Measurements from ENCODE around the gene ANAPC16.

Gene ANAPC16

DNA sequence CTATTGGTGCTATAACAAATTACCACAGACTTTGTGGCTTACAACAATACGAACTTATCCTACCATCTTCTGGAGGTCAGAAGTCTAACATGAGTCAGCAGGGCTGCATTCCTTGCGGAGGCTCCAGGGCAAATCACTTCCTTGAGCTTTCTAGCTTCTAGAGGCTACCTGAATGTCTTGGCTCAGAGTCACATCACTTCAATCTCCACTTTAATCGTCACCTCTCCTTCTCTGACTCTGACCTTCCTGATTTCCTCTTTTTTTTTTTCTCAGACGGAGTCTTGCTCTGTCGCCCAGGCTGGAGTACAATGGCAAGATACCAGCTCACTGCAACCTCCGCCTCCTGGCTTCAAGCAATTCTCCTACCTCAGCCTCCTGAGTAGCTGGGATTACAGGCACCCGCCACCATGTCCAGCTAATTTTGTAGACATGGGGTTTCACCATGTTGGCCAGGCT lies 44.6 kb upstream of the ANAPC16 start:
- TF ChIP-seq, protein P1, sequence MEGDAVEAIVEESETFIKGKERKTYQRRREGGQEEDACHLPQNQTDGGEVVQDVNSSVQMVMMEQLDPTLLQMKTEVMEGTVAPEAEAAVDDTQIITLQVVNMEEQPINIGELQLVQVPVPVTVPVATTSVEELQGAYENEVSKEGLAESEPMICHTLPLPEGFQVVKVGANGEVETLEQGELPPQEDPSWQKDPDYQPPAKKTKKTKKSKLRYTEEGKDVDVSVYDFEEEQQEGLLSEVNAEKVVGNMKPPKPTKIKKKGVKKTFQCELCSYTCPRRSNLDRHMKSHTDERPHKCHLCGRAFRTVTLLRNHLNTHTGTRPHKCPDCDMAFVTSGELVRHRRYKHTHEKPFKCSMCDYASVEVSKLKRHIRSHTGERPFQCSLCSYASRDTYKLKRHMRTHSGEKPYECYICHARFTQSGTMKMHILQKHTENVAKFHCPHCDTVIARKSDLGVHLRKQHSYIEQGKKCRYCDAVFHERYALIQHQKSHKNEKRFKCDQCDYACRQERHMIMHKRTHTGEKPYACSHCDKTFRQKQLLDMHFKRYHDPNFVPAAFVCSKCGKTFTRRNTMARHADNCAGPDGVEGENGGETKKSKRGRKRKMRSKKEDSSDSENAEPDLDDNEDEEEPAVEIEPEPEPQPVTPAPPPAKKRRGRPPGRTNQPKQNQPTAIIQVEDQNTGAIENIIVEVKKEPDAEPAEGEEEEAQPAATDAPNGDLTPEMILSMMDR (IDR thresholded peaks at IDR 0.05; ENCODE audit: borderline replicate concordance, extremely low read depth, low read length, poor library complexity, severe bottlenecking): no peak
- no peak for TF ChIP-seq EZH2 (IDR thresholded peaks at IDR 0.05; ENCODE audit: borderline replicate concordance, low read depth, low read length, severe bottlenecking)
- Histone ChIP-seq H3K79me2 (ENCODE audit: insufficient read depth, low read length) (0 out of 2 replicates have a peak, but pooled peaks cover under 1% of the 10 kb centered on the region), H3K4me3 (ENCODE audit: low read depth in 1 of 2, low read length in 2 of 2) (no peak overlapping the region), H3K9ac (ENCODE audit: low read depth, low read length) (no peak overlapping the region), H3K27ac (ENCODE audit: low read length) (no peak overlapping the region), H3K9me3 (ENCODE audit: insufficient read depth, low read length, severe bottlenecking) (no peaks in the 10 kb centered on the region), H4K20me1 (ENCODE audit: insufficient read depth, low read length) (no peaks in the 10 kb centered on the region), H3K27me3 (ENCODE audit: insufficient read depth, low read length, poor library complexity) (no peaks in the 10 kb centered on the region), H3K4me1 (ENCODE audit: insufficient read depth, low read length) (no peaks in the 10 kb centered on the region), H2AFZ (ENCODE audit: low read depth, low read length) (no peak overlapping the region), H3K4me2 (ENCODE audit: insufficient read depth, low read length) (no peak overlapping the region), H3K36me3 (ENCODE audit: insufficient read depth, low read length) (peaks cover 9% of the 10 kb centered on the region; the same call in 1 of the 2 replicates)
- DNase-seq: no peak
- ATAC-seq (ENCODE audit: insufficient read depth, low read depth): no peak

DNA sequence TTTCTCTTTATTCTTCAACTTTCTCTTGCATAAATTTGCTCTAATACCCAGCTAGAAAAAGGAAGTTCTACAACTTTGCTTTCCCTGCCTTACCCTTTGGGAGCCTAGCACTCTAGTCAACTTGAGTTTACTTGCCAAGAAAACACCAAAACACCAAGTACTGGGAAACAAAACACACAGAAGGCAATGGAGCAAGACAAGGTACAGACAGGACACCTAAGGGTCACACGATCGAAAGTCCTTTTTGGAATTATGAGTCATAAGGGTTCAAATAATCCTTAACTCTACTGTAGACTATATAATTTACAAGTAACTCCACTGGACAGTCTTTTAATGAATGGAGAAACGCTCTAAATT lies 42.6 kb upstream of the ANAPC16 start:
- Histone ChIP-seq H3K27ac (ENCODE audit: low read length) (no peak overlapping the region), H3K4me1 (ENCODE audit: insufficient read depth, low read length) (no peaks in the 10 kb centered on the region), H3K79me2 (ENCODE audit: insufficient read depth, low read length) (no peaks in the 10 kb centered on the region), H3K9me3 (ENCODE audit: insufficient read depth, low read length, severe bottlenecking) (no peaks in the 10 kb centered on the region), H3K36me3 (ENCODE audit: insufficient read depth, low read length) (peaks cover 21% of the 10 kb centered on the region; the same call in 1 of the 2 replicates), H4K20me1 (ENCODE audit: insufficient read depth, low read length) (no peaks in the 10 kb centered on the region), H3K4me3 (ENCODE audit: low read depth in 1 of 2, low read length in 2 of 2) (no peak overlapping the region), H3K4me2 (ENCODE audit: insufficient read depth, low read length) (no peak overlapping the region), H3K27me3 (ENCODE audit: insufficient read depth, low read length, poor library complexity) (no peaks in the 10 kb centered on the region), H2AFZ (ENCODE audit: low read depth, low read length) (no peak overlapping the region), H3K9ac (ENCODE audit: low read depth, low read length) (no peak overlapping the region)
- TF ChIP-seq EZH2 (IDR thresholded peaks at IDR 0.05; ENCODE audit: borderline replicate concordance, low read depth, low read length, severe bottlenecking): no peak
- TF ChIP-seq, protein P1 (IDR thresholded peaks at IDR 0.05; ENCODE audit: borderline replicate concordance, extremely low read depth, low read length, poor library complexity, severe bottlenecking): no peak
- ATAC-seq (ENCODE audit: insufficient read depth, low read depth) (no peak), DNase-seq (no peak)

DNA sequence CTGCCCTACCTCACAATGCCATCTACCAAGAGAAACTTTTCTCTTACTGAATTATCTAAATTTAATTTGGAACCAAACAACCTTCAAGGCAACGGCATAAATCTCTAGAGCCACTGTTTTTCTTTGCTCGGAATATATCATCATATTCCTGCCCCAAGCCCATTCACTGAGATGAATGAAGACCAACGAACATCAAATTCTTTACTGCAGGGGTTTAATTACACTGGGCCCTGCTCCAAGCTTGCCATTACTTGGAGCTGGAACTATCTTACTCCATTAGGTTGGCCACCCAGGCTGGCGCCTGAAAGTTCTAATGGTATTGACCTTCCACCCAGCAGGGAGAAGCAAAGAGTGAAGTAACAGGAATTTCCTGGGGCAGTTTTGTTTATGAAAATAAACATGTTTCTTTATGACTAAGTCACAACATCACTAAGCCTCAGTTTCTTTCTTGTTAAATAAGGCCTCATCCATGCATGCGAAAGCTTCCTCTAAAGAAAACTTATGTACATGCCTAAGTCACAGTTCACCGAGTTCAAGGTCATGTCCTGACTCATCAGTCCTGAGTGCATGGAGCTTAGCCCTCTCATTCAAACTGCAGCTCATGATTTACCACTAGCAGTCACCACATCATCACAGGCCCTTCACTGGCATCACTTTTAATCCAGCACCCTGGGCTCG lies 42.1 kb upstream of the ANAPC16 start:
- Histone ChIP-seq H4K20me1 (ENCODE audit: insufficient read depth, low read length) (no peaks in the 10 kb centered on the region), H3K4me1 (ENCODE audit: insufficient read depth, low read length) (no peaks in the 10 kb centered on the region), H2AFZ (ENCODE audit: low read depth, low read length) (no peak overlapping the region), H3K4me2 (ENCODE audit: insufficient read depth, low read length) (no peak overlapping the region), H3K27ac (ENCODE audit: low read length) (no peak overlapping the region), H3K9me3 (ENCODE audit: insufficient read depth, low read length, severe bottlenecking) (no peaks in the 10 kb centered on the region), H3K4me3 (ENCODE audit: low read depth in 1 of 2, low read length in 2 of 2) (no peak overlapping the region), H3K79me2 (ENCODE audit: insufficient read depth, low read length) (no peaks in the 10 kb centered on the region), H3K36me3 (ENCODE audit: insufficient read depth, low read length) (peaks cover 24% of the 10 kb centered on the region; the same call in 1 of the 2 replicates), H3K27me3 (ENCODE audit: insufficient read depth, low read length, poor library complexity) (no peaks in the 10 kb centered on the region), H3K9ac (ENCODE audit: low read depth, low read length) (no peak overlapping the region)
- ATAC-seq (ENCODE audit: insufficient read depth, low read depth): no peak
- DNase-seq: no peak
- TF ChIP-seq, protein P1 (IDR thresholded peaks at IDR 0.05; ENCODE audit: borderline replicate concordance, extremely low read depth, low read length, poor library complexity, severe bottlenecking): no peak
- no peak for TF ChIP-seq EZH2 (IDR thresholded peaks at IDR 0.05; ENCODE audit: borderline replicate concordance, low read depth, low read length, severe bottlenecking)

Measured in DND-41 (cell line).